Tongue (tissue), 2 donors: ENCODE results near the gene CDKN1B. TPM values are rescaled to one million over a fixed set of nuclear protein-coding genes. Genes with fewer than 3 reads are reported as not detected.

Source experiments
- DNase-seq: peaks from one replicate; pipeline ENCODE4 v3.0.0-alpha.2; 2015
- total RNA-seq: library from RNA; depleted of rRNA; stranded (reverse); fragments of >200 nt; gene quantifications from one replicate; pipeline ENCODE4 v1.2.3, GENCODE V29; 2014

CDKN1B gene
- total RNA-seq, 1 donor from 2014 or later, result 94.8 TPM

DNA sequence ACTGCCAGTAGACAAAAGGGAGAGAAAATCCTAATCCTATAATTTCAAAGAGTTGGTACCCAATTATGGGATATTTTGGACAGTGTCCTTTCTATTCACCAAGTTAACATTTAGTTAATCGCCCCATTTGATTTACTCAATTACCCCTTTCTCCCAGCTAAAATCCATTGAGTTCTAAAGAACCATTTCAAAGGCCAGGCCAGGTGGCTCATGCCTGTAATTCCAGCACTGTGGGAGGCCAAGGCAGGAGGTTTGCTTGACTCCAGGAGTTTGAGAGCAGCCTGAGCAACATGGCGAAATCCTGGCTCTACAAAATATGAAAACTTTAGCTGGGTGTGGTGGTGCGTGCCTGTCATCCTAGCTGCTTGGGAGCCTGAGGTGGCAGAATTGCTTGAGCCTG is 15.7 kb upstream of the CDKN1B start:
- no peak for DNase-seq

DNA sequence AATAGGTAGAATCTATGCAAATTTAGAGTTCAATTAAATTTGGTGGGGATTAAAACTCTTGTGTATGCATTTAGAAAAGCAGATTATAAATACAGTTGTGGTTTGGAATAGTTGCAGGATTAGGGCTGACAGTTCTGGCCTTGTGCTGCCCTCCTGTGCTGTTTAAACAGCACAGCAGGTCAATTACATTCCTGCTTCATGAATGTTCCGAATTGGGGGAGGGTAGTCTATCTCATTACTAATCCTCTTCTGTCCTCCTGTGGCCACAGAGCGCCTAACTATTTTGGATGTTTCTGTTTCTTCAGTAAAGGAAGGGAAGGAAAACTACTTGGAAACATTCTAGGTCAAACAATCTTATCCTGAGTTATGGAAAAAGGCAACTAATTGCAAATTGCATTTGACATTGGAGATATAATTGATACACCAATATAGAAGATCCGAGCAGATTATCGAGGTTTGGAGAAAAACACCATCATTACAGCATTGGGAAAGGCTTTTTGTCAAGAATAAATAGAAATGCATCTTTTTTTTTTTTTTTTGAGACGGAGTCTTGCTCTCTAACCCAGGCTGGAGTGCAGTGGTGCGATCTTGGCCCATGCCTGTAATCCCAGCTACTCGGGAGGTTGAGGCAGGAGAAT is 12.5 kb upstream of the CDKN1B start:
- DNase-seq, result peak; percentile 90

GRCh38 chr12:12705838-12706520 is 11.2 kb upstream of the CDKN1B start:
- no peak for DNase-seq

- DNase-seq, result no peak
These were observed 3.3 kb upstream of the CDKN1B start for GRCh38 chr12:12713932-12714275.

DNA sequence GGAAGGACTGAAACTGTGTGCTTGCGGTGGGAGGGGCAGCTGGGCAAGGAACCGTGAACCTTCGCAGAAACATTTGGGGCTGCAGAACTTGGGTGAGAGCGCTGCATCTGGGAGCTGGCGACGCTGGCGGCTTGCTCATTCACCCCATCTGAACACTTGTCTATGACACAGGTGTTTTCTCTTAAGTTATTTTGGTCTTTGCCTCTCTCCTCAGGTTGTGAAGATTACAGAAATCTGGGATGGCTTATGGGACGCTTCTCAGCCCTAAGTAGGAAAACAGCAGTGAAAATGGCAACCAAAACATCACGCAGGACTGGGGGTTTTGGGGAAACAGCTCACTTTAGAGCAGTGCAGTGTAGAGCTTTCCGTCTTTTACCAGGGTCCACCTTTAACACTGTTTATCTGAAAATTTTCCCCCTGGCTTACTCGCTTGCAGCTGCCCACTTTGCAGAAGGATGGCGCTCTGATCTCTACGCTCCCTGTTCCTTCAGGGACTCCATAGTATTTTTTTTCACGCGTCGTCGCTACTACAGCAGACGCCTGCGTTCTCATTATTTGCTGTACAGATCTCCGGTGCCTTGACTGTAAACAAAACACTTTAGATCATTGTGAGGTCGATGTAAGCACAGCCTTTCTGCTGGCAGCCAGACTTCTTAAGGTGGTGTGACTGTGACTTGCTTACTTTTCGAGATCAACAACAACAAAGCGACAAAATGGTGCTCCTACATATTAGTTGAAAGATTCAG is 2.7 kb upstream of the CDKN1B start:
- DNase-seq, result peak; percentile 43

GRCh38 chr12:12715128-12715458 is 2.1 kb upstream of the CDKN1B start:
- no peak for DNase-seq

- no peak for DNase-seq
These were observed 1.6 kb upstream of the CDKN1B start for GRCh38 chr12:12715459-12716150.

- peak; percentile 63 for DNase-seq
These were observed 896 bp upstream of the CDKN1B start for GRCh38 chr12:12716151-12716792.

DNA sequence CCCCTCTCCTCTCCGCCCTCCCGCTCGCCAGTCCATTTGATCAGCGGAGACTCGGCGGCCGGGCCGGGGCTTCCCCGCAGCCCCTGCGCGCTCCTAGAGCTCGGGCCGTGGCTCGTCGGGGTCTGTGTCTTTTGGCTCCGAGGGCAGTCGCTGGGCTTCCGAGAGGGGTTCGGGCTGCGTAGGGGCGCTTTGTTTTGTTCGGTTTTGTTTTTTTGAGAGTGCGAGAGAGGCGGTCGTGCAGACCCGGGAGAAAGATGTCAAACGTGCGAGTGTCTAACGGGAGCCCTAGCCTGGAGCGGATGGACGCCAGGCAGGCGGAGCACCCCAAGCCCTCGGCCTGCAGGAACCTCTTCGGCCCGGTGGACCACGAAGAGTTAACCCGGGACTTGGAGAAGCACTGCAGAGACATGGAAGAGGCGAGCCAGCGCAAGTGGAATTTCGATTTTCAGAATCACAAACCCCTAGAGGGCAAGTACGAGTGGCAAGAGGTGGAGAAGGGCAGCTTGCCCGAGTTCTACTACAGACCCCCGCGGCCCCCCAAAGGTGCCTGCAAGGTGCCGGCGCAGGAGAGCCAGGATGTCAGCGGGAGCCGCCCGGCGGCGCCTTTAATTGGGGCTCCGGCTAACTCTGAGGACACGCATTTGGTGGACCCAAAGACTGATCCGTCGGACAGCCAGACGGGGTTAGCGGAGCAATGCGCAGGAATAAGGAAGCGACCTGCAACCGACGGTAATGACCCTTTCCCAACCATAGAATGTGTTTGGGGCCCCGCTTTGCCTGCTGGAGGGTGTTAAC is 615 bp downstream of the CDKN1B start:
- DNase-seq, result peak; percentile 42

- no peak for DNase-seq
These were observed 1.2 kb downstream of the CDKN1B start for GRCh38 chr12:12718381-12718759.

- DNase-seq, result peak; percentile 22
These were observed 1.7 kb downstream of the CDKN1B start for GRCh38 chr12:12718853-12719252.

- no peak for DNase-seq
These were observed 2.3 kb downstream of the CDKN1B start for GRCh38 chr12:12719496-12719895.

DNA sequence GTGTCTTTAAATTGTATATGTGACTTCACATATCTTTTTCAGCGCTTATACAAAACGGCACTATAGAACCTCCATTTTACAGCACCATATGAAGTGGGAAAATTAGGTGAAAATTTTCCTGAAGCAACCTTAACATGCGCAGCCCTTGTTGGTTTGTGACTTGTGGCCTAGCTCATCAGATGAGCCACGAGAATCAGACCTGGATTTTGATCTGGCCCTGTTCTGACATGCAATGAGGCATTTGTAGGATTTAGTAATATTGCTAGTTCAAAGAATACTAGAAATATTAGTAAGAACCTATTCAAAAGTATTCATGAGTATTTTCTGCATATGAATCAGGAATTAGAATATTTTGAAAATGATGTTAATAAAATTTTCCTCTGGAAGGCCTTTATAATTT is 2.9 kb downstream of the CDKN1B start:
- DNase-seq, result no peak

- DNase-seq, result no peak
These were observed 3.5 kb downstream of the CDKN1B start for GRCh38 chr12:12720672-12721161.

GRCh38 chr12:12721176-12721751 is 4.1 kb downstream of the CDKN1B start:
- DNase-seq, result no peak

DNA sequence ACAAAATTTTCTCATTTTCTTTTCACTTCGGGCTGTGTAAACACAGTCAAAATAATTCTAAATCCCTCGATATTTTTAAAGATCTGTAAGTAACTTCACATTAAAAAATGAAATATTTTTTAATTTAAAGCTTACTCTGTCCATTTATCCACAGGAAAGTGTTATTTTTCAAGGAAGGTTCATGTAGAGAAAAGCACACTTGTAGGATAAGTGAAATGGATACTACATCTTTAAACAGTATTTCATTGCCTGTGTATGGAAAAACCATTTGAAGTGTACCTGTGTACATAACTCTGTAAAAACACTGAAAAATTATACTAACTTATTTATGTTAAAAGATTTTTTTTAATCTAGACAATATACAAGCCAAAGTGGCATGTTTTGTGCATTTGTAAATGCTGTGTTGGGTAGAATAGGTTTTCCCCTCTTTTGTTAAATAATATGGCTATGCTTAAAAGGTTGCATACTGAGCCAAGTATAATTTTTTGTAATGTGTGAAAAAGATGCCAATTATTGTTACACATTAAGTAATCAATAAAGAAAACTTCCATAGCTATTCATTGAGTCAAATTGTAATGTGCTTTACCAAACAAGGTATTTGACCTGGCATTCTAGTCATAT is 4.8 kb downstream of the CDKN1B start:
- DNase-seq, result no peak

- DNase-seq, result peak; percentile 19
These were observed 5.4 kb downstream of the CDKN1B start for GRCh38 chr12:12722435-12723148.

DNA sequence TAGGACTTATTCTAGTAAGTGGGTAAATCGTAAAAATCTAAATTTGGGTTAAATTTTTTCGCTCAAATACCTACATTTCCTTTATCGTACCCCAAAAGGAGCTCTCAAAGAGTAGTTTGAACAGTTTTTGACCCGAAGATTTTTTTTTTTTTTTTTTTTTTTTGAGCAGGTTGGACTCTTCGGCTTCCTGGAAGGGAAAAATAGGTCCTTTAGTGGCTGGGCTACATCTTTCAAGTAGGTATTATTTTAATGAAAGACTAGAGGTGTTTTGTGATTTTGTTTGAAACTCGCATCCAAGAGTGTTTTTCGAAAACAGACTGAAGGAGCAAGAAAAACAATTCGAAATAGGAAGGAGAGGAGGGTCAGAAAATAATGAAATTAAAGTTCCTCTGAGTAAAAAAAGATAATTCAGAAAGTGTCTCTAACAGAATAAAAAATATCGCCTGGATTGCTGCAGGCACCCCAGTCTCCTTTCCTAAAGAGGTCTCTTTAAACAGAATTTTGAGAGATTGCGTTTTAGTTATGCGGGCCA is 6.0 kb downstream of the CDKN1B start:
- no peak for DNase-seq

GRCh38 chr12:12723681-12724420 is 6.7 kb downstream of the CDKN1B start:
- peak; percentile 59 for DNase-seq
